HepG2 (cell line): Measurements from ENCODE around the gene METTL5. TPM values are rescaled to one million over a fixed set of nuclear protein-coding genes. Genes with fewer than 3 reads are reported as not detected.

ENCODE experiments used
- ARNT ChIP-seq: fragments of 450-650 bp; IDR thresholded peaks from 2 replicates; pipeline ENCODE4 v1.6.1; 2017
- CEBPB ChIP-seq: IDR thresholded peaks from 2 replicates; pipeline ENCODE4 v1.6.1; 2011; ENCODE audit warnings: low read depth, low read length, improper control_type of control experiment, borderline replicate concordance
- HES4 ChIP-seq: sonication (generic); formaldehyde crosslinking; IDR thresholded peaks from 2 replicates; pipeline ENCODE4 v1.9.0; 2021; ENCODE audit warnings: mild to moderate bottlenecking, missing genetic modification reagents, borderline replicate concordance
- IKZF5 ChIP-seq: IDR thresholded peaks from 2 replicates; pipeline ENCODE4 v1.6.1; 2018; ENCODE audit warnings: missing genetic modification reagents, mild to moderate bottlenecking, missing compliant biosample characterization
- KDM1A ChIP-seq: IDR thresholded peaks from 2 replicates; pipeline ENCODE4 v1.6.1; 2016; ENCODE audit warnings: missing compliant biosample characterization
- KDM2A ChIP-seq: sonication (generic); formaldehyde crosslinking; IDR thresholded peaks from 2 replicates; pipeline ENCODE4 v1.4.0; 2020; ENCODE audit warnings: low read depth, missing genetic modification reagents, borderline replicate concordance
- KIAA2018 ChIP-seq: sonication (generic); formaldehyde crosslinking; IDR thresholded peaks from 2 replicates; pipeline ENCODE4 v1.5.0; 2020; ENCODE audit warnings: mild to moderate bottlenecking, missing genetic modification reagents, borderline replicate concordance
- NFE2 ChIP-seq: sonication (generic); formaldehyde crosslinking; IDR thresholded peaks from 2 replicates; pipeline ENCODE4 v1.4.0; 2020; ENCODE audit warnings: missing genetic modification reagents
- NFYC ChIP-seq: IDR thresholded peaks from 2 replicates; pipeline ENCODE4 v1.6.1; 2016; ENCODE audit warnings: missing genetic modification reagents, missing compliant biosample characterization
- SMAD1 ChIP-seq: sonication (generic); formaldehyde crosslinking; IDR thresholded peaks from 2 replicates; pipeline ENCODE4 v1.4.0; 2020; ENCODE audit warnings: missing genetic modification reagents, low read depth, mild to moderate bottlenecking, borderline replicate concordance
- SMYD3 ChIP-seq: sonication (generic); formaldehyde crosslinking; IDR thresholded peaks from 2 replicates; pipeline ENCODE4 v1.8.1; 2023; ENCODE audit warnings: mild to moderate bottlenecking, missing genetic modification reagents
- ZNF414 ChIP-seq: sonication (generic); formaldehyde crosslinking; IDR thresholded peaks from 2 replicates; pipeline ENCODE4 v1.5.0; 2020; ENCODE audit warnings: missing genetic modification reagents
- polyA plus RNA-seq, 8 experiments: library from polyadenylated mRNA; depleted of rRNA in 3 of 8; stranded (reverse) in 7 of 8; unstranded in 1 of 8; fragments of >200 nt; fragmentation: Illumina TruSeq in 4 of 8; extraction: Trizol in 4 of 8; gene quantifications; 2 replicates each; pipeline versions ENCODE4 v1.2.1 to v1.2.3, GENCODE V29; 2011 to 2016; ENCODE audit warnings: low read depth in 4 of 8, missing spikeins in 1 of 8, mixed read lengths in 1 of 8; ENCODE audit not compliant: insufficient read depth in 1 of 8
- total RNA-seq, 5 experiments: library from RNA; depleted of rRNA; stranded (reverse); fragments of >200 nt; fragmentation: Illumina TruSeq; extraction: Trizol; gene quantifications; 2 replicates each; pipeline ENCODE4 v1.2.3, GENCODE V29; 2016; ENCODE audit warnings: low read depth in 1 of 5
- TF ChIP-seq, protein P1 (sequence below): sonication (generic); formaldehyde crosslinking; IDR thresholded peaks from 2 replicates; pipeline ENCODE4 v1.5.0; 2020; ENCODE audit warnings: missing genetic modification reagents

Gene METTL5
- total and polyA plus RNA-seq, 2 of the 13 experiments (the other 11 are each of a cell fraction or from before 2014, with no cell fraction given): 50.7 to 95.1 TPM

DNA sequence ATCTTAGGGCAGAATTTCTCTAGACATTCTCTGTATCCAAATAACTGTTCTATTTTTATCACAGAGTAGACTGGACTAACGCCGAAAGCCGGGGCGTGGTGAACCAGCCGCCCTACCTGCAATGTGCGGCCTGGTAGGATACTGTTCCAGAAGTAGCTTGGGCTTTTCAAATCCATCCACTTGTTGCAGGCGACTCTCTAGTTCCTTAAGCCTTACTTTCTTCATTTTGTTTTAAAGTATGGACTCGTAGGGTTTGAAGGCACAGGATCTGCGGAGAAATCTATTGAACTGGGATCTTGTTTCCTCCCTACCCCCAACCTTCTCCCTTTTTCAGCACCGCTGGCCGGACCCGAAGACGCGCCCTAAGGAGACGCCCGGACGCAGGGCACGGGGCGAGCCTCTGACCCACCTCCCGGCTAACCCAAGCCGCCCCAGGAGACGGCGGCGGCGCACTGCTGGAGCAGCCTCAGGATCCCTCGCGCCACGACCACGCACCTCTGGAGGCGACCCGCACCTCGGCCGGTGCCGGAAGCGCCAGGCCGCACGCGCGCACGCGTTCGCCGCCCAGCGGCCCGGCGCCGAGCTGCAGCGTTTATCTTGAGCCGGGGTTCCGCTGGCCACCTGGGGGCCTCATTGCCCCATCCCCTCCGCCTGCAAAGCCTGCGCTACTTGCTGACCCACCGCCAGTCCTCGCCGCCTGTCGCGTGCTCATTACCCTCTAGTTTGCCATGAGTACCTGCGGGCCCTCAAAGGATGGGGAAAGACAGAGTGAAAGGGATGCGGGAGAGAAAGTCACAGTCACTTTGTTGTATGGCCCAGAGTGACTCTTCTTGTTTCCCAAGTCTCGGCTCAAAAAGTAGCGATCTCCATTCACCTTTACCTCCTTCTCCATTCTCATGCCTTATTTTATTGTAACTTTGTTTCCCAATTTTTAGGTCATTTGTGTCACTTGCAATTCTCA lies at the start of gene METTL5 (continued):
- TF ChIP-seq NFYC: no peak
- peak; percentile 90 for TF ChIP-seq SMAD1 (CRISPR knock-in tag)
- no peak; the same call in 1 of the 2 replicates for TF ChIP-seq SMYD3
- TF ChIP-seq ZNF414: peak; percentile 93
- peak; percentile 82 for TF ChIP-seq IKZF5
- TF ChIP-seq, protein P1, sequence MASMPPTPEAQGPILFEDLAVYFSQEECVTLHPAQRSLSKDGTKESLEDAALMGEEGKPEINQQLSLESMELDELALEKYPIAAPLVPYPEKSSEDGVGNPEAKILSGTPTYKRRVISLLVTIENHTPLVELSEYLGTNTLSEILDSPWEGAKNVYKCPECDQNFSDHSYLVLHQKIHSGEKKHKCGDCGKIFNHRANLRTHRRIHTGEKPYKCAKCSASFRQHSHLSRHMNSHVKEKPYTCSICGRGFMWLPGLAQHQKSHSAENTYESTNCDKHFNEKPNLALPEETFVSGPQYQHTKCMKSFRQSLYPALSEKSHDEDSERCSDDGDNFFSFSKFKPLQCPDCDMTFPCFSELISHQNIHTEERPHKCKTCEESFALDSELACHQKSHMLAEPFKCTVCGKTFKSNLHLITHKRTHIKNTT (CRISPR knock-in tag): 0 out of 2 replicates have a peak, but pooled peaks have one; percentile 75
- peak; percentile 29; the same call in 1 of the 2 replicates for TF ChIP-seq KDM1A (CRISPR knock-in tag)
- no peak for TF ChIP-seq NFE2 (CRISPR knock-in tag)
- TF ChIP-seq KDM2A (CRISPR knock-in tag): peak; percentile 89
- no peak for TF ChIP-seq ARNT
- TF ChIP-seq CEBPB: peak; percentile 55; the same call in 1 of the 2 replicates
- no peak for TF ChIP-seq KIAA2018 (CRISPR knock-in tag)
- TF ChIP-seq HES4 (CRISPR knock-in tag): peak; percentile 78
